GM10266 (cell line): Measurements from ENCODE around the gene IL1A.

Source experiments
- DNase-seq: peaks from one replicate; pipeline ENCODE4 v3.0.0; 2012; ENCODE audit errors: extremely low spot score
- TF ChIP-seq, protein P1 (sequence below): IDR thresholded peaks from 2 replicates; pipeline ENCODE4 v1.5.1; 2012; ENCODE audit warnings: mild to moderate bottlenecking, low read depth; ENCODE audit not compliant: control insufficient read depth, insufficient read depth; ENCODE audit errors: missing control alignments

IL1A gene

DNA sequence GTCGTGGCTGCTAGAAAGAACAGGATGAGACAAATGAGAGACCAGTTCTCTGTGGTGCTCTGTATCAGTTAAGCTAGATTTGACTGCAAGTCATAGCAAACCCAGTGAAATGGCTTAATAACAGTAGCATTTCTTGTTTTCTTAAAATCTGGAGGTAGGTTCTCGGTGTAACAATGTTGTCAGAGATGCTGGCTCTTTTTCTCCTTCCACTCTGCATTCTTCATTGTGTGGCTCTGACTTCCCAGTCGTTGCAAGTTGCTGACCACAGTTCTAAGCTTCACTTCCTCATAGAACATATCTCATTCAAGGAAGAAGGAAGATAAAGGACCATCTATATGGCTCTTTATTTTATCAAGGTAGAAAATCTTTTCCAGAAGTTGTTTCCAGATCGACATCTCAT is 12.0 kb downstream of the IL1A start:
- TF ChIP-seq, protein P1, sequence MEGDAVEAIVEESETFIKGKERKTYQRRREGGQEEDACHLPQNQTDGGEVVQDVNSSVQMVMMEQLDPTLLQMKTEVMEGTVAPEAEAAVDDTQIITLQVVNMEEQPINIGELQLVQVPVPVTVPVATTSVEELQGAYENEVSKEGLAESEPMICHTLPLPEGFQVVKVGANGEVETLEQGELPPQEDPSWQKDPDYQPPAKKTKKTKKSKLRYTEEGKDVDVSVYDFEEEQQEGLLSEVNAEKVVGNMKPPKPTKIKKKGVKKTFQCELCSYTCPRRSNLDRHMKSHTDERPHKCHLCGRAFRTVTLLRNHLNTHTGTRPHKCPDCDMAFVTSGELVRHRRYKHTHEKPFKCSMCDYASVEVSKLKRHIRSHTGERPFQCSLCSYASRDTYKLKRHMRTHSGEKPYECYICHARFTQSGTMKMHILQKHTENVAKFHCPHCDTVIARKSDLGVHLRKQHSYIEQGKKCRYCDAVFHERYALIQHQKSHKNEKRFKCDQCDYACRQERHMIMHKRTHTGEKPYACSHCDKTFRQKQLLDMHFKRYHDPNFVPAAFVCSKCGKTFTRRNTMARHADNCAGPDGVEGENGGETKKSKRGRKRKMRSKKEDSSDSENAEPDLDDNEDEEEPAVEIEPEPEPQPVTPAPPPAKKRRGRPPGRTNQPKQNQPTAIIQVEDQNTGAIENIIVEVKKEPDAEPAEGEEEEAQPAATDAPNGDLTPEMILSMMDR, result no peak
- DNase-seq, result no peak

DNA sequence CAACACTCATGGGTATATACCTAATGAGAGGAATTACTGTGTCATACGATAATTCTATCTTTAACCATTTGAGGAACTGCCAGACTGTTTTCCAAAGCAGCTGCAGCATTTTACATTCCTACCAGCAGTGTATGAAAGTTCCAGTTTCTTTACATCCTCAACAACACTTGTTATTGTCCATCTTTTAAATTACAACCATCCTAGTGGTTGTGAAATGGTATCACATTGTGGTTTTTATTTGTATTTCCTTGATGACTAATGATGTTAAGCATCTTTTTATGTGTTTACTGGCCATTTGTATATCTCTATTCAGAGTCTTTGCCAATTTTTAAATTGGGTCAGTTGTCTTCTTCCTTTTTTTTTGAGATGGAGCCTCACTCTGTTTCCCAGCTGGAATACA is 15.9 kb downstream of the IL1A start:
- TF ChIP-seq, protein P1, result no peak
- DNase-seq, result no peak

DNA sequence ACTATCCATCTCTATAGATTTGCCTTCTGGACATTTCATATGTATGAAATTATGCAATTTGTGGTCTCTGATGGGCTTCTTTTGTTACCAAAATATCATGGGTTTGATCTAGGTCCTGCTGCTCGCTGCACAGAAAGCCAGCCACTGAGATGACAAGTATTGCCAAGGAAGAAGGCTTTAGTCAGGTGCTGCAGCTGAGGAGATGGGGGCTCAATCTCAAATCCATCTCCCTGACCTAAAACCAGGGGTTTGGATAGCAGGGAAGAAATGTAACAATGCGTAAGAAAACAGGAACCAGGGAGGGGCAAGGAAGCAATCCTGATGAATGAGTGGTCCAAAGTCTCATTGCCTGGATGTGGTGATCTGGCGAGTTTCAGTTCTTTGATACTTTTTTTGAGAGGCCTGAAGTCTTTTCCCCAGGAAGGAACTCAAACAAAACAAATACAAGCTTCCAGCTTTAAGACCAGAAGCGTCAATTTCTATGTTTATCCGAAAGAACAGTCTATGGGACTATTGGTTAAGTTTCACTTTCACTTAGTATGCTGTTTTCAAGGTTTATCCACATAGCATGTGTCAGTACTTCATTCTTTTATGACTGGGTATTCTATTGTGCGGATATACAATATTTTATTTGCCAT is 16.5 kb downstream of the IL1A start:
- DNase-seq, result no peak
- TF ChIP-seq, protein P1, result no peak

DNA sequence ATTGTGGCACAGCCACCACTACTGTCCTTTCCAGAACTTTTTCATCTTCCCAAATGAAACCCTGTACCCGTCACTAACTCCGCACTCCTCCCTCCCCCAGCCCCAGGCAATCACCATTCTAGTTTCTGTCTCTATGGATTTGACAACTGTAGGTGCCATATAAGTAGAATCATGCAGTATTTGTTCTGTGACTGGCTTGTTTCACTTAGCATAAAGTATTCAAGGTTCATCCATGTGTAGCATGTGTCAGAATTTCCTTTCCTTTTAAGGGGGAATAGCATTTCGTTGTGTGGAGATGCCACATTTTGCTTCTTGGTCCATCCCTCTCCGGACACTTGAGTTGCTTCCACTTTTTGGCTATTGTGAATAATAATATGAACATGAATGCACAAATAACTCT is 19.0 kb downstream of the IL1A start:
- DNase-seq, result no peak

DNA sequence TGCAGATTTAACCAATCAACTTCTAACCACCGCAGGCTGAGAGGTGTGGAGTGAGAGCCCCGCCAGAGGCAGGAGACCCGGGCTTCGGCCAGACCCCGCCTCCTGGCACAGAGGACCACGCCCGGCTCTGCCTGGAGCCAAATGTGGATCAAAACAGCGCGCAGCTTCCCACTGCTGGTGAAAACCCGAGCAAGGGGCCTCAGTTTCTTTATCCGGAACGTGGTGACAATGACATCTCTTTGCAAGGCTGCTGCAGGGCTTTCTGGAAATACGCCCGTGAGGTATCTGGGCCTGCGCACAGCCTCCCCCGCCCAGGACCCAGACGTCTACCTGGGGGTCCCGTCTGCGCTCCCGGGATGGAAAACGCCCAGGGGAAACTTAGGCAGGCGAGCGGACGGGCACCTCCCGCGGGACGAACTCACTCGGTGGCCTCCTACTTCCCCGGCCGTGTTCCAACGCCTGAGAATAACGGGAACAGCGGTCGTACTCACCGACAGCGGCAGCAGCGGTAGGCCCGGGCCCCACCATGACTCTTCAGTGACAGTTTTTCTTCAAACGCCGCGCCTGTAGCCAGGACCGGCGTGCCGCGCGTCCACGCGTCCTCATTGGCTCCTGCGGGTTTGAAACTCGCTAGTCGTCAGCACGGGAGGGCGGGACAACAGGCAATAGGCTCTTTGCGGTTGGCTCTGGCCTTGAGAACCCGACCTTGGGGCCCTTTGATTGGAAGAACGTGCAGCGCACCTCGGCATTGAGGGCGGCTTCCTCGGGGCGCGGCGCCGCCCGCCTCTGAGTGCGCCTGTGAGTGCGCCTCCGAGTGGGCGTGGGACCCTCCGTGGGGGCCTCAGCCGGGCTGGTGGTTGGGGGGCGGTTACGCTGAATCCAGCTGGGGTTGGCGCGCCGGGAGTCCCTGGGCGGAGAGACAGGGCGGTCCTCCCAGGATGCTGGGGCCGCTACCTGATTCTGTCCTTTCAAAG is 19.9 kb downstream of the IL1A start, which contains the start of gene CKAP2L:
Gene CKAP2L (minus strand): TSS at position 539 of the 974 bp plus-strand sequence. CDS start 11 bp downstream, at position 528.
- TF ChIP-seq, protein P1, result no peak
- peak; percentile 93 for DNase-seq

More for the DNA sequence above, 19.0 kb downstream of the IL1A start:
- TF ChIP-seq, protein P1, result no peak

DNA sequence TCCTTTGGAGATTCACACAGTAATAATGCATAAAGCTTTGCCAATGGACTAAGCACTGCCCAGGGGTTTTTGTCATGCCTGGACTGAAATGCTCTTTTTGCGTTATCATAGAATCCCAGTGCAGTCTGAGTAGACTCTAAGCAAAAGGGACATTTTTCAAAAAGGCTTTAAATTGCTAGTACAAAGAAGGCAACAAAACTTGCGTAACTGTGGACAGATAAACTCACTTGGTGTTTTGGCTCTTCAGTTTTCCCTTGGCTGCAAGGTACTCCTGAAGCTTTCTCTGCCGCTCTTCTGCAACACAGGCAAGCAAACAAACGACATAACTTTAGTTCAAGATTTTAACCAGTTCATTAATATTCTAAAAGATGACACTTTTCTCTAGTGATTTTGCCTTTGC is 22.0 kb downstream of the IL1A start:
- DNase-seq, result no peak
- TF ChIP-seq, protein P1, result no peak

DNA sequence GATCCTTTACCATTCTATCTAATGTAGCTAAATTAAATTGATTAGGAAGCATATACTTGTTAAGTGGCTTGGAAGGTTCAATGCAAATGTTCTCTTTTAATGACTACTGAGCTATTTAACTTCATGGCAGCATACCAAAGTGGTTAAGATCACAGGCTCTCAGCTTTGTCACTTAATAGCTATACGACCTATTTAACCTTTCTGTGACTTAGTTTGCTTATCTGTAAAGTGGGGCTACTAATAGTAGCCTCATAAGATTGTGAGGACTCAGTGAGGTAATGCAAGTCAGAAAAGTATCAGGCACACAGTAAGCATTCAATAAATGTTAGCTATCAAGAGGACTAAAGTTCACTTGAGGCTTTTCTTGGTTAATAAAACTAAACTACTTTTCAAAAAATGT is 24.1 kb downstream of the IL1A start:
- TF ChIP-seq, protein P1, result no peak
- no peak for DNase-seq
